Nucleus accumbens (tissue), 56 donors: ENCODE measurements around the gene PPL.
"Not testable (repeated sequence)": the region's sequence is repeated elsewhere in the genome, so short reads cannot be mapped to it uniquely, and the experiment has no call there.

Source experiments
- DNase-seq, 56 donors: peaks; one replicate each; lab custom pipeline; 2025; lab: John Stamatoyannopoulos, UW

PPL gene

DNA sequence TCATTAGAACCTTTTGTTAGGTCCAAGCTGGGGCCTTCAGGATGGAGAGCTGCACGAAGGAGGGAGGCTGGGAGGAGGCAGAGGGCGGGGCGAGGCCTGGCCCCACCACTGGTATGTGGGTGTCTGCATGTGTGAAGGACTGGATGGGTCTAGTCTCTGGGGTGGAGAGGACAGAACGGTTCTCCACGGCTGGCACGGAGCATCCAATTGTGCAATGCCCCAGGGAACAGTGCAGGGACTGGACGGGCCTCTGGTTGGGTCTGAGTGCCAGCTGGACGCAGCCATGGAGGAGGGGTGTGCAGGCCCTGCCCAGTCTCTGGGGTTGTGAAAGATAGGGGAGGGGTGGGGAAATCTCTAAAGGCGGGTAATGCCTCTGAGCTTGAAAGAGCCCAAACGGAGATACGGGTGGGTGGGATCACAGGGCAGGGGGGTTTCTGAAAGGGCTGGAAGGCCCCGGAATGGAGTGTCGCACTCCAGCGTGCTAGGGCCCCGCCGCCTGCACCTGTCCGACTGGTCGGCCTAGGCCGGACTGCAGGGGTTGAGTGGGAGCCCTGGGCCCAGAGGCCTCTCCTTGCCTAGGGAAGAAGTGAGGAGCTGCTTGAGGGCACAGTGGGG is 1.6 kb downstream of the PPL start:
- DNase-seq = no peak

DNA sequence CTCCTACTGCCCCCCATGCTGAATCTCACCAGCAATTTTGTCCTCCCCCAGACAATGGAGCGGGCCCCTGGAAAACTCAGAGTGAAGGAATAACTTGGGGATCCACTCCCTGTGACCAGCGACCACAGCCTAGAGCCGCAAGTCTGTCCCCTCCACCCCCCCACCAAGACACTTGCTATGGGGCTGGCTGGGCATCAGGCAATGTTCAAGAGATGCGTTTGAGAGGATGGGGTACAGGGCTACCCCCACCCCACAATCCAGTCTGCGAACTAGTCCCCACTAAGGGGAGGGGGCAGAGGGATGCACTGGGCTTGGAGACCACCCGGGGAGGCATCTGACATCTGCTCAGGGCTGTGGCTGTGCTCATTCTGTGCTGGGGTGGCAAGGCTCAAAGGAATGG is 2.4 kb downstream of the PPL start:
- no peak for DNase-seq

DNA sequence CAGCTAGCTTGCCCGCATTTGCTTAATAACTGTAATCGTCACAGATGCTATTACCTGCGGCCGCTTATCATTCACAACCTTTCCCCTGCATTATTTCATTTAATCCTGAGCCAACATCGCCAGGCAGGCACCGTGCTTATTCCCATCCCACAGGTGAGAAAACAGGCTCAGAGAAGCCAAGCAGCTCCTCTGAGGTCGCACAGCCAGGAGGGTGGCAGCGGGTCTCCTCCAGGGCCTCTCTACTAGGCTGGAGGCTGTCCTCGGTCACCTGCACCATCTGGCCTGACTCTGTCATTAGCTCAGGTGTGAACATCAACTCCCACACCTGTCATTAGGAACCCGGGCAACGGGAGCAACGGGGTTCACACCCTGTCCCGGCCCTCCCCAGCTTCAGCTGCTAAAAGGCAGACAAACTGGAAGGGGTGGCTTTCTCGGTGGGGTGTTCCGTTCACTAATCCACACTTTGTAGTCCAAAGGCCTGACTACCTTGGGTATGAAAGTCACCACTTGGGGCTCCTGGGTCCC is 3.0 kb downstream of the PPL start:
- no peak for DNase-seq

DNA sequence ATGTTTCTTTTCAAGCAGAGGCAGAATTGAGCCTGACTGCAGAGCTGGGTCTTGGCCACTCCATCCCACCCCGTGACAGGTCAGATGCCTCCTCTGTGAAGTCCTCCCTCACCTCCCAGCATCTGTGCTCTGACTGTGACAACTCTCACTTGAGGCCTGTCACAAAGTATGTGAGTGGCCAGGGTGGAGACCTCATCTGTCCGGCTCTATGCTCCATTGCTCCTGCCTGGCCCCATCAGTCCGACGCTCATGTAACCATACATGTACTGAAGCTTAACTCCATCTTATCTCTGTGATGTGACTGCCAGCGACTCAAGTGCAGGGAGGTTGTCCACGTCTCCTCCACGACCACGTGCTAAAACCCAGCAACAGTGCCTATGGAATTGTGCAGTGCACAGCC is 3.5 kb downstream of the PPL start:
- no peak for DNase-seq

DNA sequence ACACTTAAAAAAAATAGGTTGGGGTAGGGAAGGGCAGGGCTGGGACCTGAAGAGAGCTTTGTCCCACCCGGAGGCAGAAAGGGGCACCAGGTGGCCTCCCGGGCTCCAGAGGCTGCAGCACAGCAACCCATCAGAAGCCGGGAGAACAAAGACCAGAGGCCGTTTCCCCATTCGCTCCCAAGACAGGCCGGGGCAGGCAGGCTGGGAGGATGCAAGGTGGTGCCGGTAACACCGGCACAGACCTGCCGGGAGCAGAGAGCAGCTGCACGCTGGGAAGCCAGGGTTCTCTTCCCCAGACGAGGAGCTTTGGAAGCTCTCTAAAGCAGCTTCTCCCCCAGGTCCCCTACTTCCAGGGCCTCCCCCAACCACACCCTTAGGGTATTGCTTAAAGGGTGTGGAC is 5.6 kb downstream of the PPL start:
- DNase-seq = no peak

DNA sequence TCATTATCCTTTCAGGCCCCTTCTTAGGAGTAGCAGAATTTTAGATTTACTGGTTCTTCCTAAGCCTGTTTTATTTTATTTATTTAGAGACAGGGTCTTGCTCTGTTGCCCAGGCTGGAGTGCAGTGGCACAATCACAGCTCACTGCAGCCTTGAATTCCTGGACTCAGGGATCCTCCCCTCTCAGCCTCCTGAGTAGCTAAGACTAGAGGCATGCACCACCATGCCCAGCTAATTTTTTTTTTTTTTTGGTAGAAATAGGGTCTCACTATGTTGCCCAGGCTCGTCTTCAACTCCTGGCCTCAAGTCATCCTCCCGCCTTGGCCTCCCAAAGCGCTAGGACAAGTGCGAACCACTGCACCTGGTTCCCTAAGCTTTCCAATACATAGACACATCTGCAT is 7.3 kb downstream of the PPL start:
- DNase-seq = not testable (repeated sequence)

DNA sequence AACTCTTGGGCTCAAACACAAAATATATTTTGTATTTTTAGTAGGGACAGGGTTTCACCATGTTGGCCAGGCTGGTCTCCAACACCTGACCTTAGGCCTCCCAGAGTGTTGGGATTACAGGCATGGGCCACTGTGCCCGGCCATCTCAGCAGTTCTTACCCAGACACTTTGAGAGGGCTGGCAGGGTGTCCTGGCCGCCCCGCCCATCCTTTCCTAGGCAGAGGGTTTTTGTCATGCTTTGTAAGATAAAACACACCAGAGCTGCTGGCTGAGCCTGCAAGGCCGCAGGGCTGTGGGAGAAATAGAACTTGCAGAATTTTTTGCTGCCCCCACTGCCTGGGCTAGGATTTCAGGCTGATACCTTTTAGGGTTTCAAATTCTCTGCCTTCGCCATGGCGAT is 8.7 kb downstream of the PPL start:
- DNase-seq = no peak

DNA sequence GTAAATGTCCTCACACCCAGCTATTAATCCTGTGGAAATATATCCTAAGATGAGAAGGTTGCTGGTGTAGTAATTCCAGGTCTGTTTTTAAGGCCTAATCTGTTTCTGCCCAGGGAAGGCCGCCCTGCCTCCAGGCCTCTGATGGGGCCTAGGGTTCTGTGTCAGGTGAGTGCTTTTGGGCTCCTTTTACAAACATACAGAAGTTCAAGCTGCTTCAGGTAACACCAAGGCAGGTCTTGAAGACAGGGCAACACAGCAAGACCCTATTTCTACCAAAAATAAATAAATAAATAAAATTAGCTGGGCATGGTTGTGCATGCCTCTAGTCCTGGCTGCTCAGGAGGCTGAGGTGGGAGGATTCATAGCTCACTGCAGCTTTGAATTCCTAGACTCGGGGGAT is 9.3 kb downstream of the PPL start:
- DNase-seq = no peak

DNA sequence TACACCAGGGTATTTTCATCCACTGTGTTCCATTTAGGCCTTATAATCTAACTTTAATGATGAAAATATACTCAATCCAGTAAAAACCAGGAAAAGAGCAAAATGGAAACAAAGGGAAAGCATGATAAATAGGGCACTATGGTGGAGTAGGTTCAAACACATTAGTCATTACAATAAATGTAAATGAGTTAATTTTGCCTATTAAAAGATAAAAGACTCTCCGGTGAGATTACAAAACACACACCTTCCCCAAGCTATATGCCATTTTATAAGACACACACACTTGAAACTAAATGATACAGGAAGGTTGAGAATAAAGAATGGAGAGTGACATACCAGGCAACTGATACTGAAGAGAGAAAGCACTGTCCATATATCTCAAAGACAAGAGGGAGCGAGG is 10.0 kb downstream of the PPL start:
- no peak for DNase-seq

DNA sequence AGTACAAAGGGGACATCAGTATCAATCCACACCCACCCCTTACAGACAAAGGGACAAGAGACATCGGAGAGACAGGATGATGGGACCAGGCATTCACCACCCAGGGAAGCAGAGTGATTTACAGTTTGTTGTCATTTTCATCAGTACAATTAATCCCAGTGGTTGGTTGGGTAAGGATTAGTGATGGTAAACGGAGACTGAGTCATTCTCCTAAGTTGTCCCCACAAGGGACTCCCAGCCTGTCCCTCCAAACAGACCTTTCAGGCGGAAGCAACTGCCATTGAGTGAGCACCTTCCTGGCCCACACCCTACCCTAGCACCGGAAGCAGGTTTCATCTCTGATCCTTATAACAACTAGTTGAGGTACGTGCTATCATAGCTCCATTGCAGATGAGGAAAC is 11.2 kb downstream of the PPL start:
- DNase-seq = no peak

DNA sequence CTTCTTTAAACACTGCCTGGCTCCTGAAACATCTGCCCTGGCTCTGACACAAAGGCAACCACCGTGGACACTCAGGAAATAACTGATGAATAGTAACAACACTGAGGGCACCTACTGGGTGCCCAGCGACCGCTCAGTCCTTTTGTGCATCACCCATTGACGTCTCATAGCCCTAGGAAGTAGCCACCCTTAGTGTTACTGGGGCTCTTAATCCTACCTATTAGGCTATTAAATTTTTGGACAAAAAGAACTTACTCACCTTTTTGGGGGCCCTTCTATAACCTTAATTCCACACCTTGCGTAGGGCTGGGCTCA is 11.7 kb downstream of the PPL start:
- no peak for DNase-seq

DNA sequence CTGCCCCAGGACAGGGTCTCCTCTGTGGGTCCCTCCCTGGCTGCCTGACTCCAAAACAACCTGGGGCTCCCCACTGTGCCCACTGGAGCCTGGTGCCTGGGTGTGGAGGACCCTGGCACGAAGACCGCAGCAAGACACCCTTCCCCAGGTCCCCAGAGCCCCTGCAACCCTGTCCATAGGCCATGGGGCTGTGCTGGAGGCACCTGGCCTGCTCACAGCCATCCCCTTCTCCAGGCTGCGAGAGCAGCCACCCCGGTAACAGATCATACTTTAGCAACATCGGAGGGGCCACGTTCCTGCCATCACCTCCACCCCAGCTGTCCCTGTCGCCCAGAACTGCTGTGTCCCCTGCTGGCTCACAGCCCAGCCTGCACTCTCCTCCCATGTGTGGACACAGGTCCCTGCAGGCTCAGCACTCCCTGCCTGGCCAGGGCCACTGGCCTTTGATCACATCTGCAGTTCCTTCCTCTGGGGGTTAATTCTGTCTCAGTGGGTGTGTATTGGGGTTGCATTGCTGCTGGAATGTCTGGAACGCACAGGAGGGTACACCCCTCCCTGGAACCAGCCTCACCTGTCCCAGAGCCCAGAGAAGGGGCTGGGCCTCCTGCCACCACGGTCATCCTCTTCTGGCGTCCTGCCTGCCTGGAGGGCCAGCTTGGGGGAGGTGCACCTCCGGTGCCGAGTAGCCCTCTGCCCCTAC is 12.2 kb downstream of the PPL start:
- DNase-seq = no peak

DNA sequence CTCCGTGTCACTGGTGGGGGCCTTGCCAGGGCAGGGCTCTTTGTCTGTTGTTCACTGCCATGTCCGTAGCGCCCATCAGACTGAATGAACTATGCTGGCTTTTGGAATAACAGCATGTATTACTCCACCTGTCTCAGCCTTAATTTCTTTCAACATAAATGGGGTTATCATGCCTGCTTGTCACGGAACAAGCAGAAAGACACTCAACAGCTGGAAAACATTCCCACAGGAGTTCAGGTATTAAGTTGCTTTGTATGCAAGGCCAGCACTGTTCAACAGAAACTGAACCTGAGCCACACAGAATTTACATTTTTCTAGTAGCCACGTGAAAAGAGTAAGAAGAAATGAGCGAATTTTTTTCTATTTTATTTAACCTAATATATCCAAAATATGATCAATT is 13.1 kb downstream of the PPL start:
- no peak for DNase-seq

DNA sequence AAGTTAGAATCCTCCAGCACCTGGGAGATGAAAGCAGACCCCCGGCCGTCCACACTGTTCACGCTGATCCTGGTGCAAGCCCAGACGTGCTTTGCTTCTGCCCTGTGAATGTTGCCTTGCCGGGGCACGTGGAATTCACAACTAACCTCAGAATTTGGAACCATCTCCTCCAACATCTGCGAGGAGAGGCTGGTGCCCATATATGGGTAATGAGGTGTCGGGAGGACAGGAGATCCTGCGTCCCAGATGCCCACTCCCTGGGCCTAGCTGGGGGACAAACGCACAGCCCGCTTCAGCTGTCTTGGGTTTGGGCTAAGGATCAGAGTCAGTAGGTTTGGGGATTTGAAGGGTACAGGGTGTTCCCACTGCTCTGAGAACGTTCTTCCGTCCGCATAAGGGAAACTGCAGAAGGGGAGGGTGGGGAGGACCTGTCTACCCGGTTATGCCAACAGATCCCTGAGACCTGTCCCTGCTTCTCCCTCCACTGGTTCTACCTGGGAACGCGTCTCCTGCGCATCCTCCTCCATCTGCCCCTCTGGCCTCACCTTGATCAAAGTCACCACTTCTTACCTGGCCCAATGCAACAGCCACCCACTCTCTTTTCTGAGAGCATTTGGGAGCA is 14.1 kb downstream of the PPL start:
- DNase-seq = no peak

DNA sequence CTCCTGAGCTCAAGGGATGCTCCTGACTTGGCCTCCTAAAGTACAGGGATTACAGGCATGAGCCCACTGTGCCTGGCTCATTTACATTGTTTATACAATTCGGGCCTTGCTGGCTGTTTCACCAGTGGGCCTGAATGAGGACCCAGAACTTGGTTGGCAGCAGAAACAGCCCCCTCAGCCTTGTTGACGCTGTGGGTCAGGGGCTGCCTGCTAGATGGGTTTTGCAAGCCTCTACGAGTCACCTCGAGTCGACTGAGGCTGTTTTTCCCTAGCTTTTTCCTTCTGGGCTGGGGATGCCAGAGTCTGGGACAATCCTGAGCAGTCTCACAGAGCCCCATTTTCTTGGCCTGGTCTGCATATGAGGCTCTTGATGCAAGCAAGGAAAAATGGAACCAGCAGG is 16.1 kb downstream of the PPL start:
- no peak for DNase-seq

DNA sequence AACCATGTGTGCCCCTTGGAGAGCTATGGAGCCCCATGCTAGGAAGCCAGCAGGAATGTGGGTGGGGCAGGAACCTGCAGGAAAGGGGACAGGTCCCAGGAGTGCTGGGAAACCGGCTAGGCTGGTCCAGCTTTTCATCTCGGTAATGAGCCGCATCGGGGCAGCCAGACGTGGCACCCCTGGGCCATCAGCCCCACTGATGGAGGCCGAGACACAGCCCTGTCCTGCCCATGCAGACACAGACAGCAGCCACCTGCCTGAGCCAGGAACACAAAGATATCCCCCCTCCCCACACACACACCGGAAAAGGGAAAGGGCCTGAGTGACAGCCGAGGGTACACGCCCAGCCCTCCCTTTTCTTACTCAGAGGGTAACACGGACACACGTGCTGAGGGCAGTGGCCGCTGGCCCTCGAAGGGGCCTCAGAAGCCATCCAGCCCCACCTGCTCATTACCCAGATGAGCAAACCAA is 18.1 kb downstream of the PPL start:
- no peak for DNase-seq

DNA sequence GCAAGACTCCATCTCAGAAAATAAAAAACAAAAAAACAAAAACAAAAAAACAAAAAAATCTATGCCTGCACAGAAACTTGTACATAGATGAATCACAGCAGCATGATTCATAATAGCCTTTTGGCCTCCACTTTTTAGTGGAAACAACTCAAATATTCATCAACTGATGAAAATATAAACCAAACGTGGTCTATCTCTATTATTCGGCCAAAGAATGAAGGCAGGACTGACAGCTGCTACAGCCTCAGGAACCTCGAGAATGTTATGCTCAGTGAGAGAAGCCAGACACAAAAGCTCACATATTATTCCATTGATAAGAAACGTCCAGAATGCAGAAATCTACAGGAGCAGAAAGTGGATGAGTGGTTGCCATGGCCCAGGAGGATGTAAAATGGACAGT is 19.8 kb downstream of the PPL start:
- DNase-seq = no peak

DNA sequence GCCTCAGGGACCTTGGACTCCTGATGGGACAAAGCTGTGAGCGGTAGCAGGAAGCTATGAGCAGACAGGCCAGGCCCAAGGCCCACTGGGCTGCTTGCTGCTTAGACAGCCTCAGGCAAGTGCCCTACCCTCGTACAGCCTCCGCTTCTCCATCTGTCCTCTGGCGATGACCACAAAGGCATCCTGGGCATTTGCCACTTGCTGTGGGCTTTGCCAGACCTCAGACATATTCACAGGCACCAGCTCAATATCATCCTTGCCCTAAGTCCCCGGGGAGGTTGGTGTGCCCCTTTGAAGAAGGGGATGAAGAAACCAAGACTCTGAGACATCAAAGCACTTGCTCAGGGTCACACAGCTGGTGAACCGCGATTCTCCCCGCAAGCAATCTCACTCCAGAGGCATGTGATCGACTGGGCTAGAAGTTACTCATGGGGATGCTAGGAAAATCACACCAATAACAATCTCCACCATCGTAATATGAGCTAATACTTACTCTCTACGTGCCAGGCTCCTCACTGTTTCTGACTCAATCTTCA is 21.7 kb downstream of the PPL start:
- no peak for DNase-seq

DNA sequence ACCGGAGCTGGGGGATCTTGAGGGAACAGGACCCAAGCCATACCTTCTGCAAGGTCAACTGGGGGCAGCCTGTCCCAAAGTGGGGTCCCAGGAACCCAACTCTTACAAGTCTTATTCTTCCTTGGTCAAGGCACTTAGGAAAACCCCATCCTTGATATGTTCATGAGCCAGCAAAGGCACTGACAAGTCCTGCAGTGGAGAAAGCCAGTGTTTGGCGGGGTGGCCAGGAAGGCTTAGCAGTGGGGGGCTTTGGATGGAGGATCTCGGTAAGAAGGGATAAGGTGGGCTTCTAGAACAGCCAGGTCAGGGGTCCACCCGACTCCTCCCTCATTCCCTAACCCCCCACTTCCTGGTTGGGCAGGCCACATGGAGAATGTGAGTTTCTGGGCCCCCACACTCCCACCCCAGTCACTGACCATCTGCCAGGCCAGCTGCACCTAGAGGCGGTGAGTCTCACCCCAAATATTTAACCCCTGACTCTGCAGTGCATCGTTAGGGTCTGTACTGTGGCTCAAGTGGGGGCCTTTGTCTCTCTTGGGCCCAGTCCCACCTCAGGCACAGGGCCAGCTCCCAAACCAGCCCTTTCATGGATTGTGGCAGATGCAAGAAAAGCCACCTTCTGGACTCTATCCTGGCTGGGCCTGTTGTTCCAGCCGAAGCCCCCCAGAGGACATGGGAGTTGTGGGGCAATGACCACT is 22.3 kb downstream of the PPL start:
- DNase-seq = no peak

DNA sequence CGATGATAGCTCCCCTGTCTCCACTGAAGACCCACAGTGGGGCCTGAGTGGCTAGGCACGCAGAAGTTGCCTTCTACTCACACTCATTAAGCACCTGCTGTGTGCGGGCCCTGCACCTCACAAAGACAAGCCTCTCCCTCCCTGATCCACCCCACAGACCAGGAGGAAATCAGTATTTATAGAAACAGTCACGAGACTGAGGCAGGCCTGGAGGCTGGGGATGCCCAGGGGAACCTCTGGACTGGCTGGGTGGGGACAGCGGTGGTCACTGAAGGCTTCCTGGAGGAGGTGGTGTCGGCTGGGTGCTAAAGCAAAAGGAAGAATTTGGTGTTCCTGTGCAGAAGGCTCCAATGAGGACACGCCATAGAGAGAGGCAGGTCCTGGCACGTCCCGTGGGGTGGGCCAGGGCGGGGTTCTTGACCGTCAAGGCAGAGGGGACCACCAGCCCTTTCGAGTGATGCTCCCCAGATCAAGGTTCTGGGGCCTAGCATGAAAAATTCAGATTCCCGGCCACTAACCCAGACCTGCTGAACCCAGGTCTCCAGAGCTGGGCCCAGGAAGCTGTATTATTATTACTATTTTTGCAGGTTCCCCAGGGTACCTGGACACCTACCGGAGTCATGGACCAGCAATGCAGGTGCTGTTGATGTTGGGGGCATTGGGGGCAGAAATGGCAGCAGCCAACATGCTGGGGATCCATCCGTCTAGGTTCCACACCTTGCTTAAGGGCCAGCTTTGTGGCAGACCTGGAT is 23.0 kb downstream of the PPL start:
- no peak for DNase-seq
